ENCODE measurements around the gene SLC39A6. TPM values are rescaled to one million over a fixed set of nuclear protein-coding genes. Genes with fewer than 3 reads are reported as not detected.
A peak's percentile ranks its signal among the peaks of the same experiment; 100 is the strongest.
"Not testable (repeated sequence)": the region's sequence is repeated elsewhere in the genome, so short reads cannot be mapped to it uniquely, and the experiment has no call there.

Gene SLC39A6
- total RNA-seq, 1 donor from 2014 or later: 11.4 TPM

GRCh38 chr18:36077764-36078163 is 51.4 kb downstream of the SLC39A6 start:
- DNase-seq; intact Hi-C loops (cut with DNase I); ATAC-seq (ENCODE audit: poor library complexity): not testable (repeated sequence)

- intact Hi-C loops (cut with DNase I): no loop called here
- ATAC-seq (ENCODE audit: poor library complexity) (no peak), DNase-seq (no peak)
Measured at GRCh38 chr18:36075862-36076587, 53.1 kb downstream of the SLC39A6 start.

- ATAC-seq (ENCODE audit: poor library complexity) (no peak), DNase-seq (no peak)
- intact Hi-C loops (cut with DNase I): no loop called here
Measured at GRCh38 chr18:36074435-36074834, 54.7 kb downstream of the SLC39A6 start.

GRCh38 chr18:36073676-36074075 is 55.5 kb downstream of the SLC39A6 start:
- intact Hi-C loops (cut with DNase I): no loop called here
- DNase-seq: no peak

GRCh38 chr18:36072406-36072805 is 56.7 kb downstream of the SLC39A6 start:
- ATAC-seq (ENCODE audit: poor library complexity); intact Hi-C loops (cut with DNase I); DNase-seq: not testable (repeated sequence)

More at GRCh38 chr18:36073676-36074075, 55.5 kb downstream of the SLC39A6 start:
- no peak for ATAC-seq (ENCODE audit: poor library complexity)

GRCh38 chr18:36067055-36067957 is 61.8 kb downstream of the SLC39A6 start, which contains the start of gene RPRD1A:
Gene RPRD1A (minus strand): TSS chr18:36067559. CDS start chr18:36067404, 155 bp downstream.
- DNase-seq: peak; percentile 99
- intact Hi-C loops (cut with DNase I): no loop called here
- peak; percentile 99 for ATAC-seq (ENCODE audit: poor library complexity)

GRCh38 chr18:36066686-36067054 is 62.5 kb downstream of the SLC39A6 start:
- ATAC-seq (ENCODE audit: poor library complexity) (no peak), DNase-seq (no peak)
- intact Hi-C loops (cut with DNase I): no loop called here

- DNase-seq (no peak), ATAC-seq (ENCODE audit: poor library complexity) (no peak)
- intact Hi-C loops (cut with DNase I): no loop called here
Measured at GRCh38 chr18:36066001-36066400, 63.1 kb downstream of the SLC39A6 start.

GRCh38 chr18:36064809-36065079 is 64.4 kb downstream of the SLC39A6 start:
- DNase-seq; ATAC-seq (ENCODE audit: poor library complexity); intact Hi-C loops (cut with DNase I): not testable (repeated sequence)

GRCh38 chr18:36064027-36064808 is 64.9 kb downstream of the SLC39A6 start:
- intact Hi-C loops (cut with DNase I): no loop called here
- ATAC-seq (ENCODE audit: poor library complexity) (no peak), DNase-seq (no peak)

GRCh38 chr18:36058674-36059073 is 70.5 kb downstream of the SLC39A6 start:
- ATAC-seq (ENCODE audit: poor library complexity) (no peak), DNase-seq (no peak)
- intact Hi-C loops (cut with DNase I): no loop called here

Other genes starting within 250 kb of the SLC39A6 start
- gene RPRD1A, start 61.8 kb downstream of the SLC39A6 start, total RNA-seq: 47.7 TPM
- gene ELP2, start 559 bp upstream of the SLC39A6 start, total RNA-seq: 47.6 TPM
- gene MOCOS, start 58.2 kb upstream of the SLC39A6 start, total RNA-seq: 0.40 TPM
- gene FHOD3, start 168.4 kb upstream of the SLC39A6 start, total RNA-seq: 317 TPM

Data from Right ventricle myocardium superior (tissue), 1 donor.